Stimulated activated effector memory CD8-positive, alpha-beta T cell treated with anti-CD3 and anti-CD28 coated beads, Interleukin-12 subunit alpha, Interleukin-12 subunit beta, amount 100 ng/mL, for 72 hours (primary cell): ENCODE results near the gene FER1L5.
A peak's percentile ranks its signal among the peaks of the same experiment; 100 is the strongest.

ENCODE experiments used
- ATAC-seq: fragments of 150-1000 bp; cut with Tn5 transposase; 2 replicates; pipeline ENCODE4 v1.10.0; 2021
- DNase-seq, 2 donors: peaks; one replicate each; pipeline ENCODE4 v3.0.0; 2021 to 2022; ENCODE audit warnings: low spot score in 2 of 2
- H3K27ac Mint-ChIP-seq: one replicate; pipeline ENCODE4 v1.8.0; 2022; ENCODE audit warnings: mild to moderate bottlenecking, mixed read lengths
- H3K36me3 Mint-ChIP-seq: one replicate; pipeline ENCODE4 v1.8.0; 2022; ENCODE audit warnings: mild to moderate bottlenecking, mixed read lengths
- H3K4me1 Mint-ChIP-seq: one replicate; pipeline ENCODE4 v1.8.0; 2022; ENCODE audit warnings: mixed read lengths
- H3K4me3 Mint-ChIP-seq: one replicate; pipeline ENCODE4 v1.8.0; 2022; ENCODE audit warnings: mild to moderate bottlenecking, mixed read lengths
- H3K9me3 Mint-ChIP-seq: one replicate; pipeline ENCODE4 v1.8.0; 2022; ENCODE audit warnings: mixed read lengths

Gene FER1L5

DNA sequence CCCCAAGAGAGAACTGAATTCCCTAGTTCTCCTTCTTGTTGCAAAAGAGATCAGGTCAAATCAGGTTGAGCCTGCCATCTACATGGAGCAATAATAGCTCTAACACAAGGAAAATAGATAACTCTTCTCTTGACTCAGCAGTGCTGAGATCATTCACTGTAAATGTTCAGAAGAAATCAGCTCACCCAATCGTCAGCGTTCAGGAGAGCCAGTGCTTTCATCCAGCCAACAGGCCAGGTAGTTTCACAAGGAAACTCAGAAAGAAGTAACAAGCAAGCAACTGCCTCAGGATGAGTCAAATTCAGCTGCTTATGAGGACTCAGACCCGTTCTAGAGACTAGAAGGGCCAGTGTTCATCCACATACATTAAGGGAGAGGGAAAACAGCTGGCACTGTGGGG is 91.4 kb downstream of the FER1L5 start:
- ATAC-seq: no peak
- Mint-ChIP-seq H3K36me3 (peaks cover 83% of the 10 kb centered on the region), H3K4me1 (peaks cover 30% of the 10 kb centered on the region), H3K27ac (peak overlapping the region; percentile 45), H3K4me3 (no peak overlapping the region), H3K9me3 (no peaks in the 10 kb centered on the region)
- no peak for DNase-seq

DNA sequence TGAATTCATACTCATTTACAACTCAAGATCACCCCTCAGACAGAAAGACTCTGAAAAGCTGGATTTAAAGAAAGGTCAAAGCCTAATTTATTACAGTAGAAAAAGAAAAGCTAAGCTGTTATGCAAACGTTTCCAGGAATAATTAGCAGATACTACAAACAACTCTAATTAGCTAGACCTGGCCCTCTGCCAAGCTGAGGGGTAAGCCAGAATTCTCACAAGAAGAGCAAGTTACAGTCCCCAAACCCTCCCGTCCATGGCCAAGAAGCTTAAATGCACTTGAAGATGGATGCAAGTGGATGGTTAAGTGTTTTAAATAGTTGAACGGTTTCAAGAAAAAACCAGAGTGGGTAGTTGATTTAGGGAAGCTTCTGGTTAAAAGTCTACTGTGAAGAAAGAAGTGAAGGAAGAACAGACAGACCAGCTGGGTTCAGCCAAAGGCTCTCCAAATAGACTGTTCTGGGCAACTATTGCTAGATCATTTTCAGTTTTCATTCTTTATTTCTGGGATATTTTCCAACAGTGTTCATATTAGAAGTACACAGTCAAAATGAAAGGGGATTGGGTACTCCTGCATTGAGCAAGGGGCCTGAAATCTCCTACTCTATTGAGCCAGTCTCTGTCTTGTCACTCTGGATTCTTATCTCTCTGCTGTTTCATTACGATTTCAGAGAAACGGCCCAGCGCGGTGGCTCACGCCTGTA is 92.5 kb downstream of the FER1L5 start:
- Mint-ChIP-seq H3K27ac (peak overlapping the region; percentile 33), H3K36me3 (peaks cover 72% of the 10 kb centered on the region), H3K9me3 (no peaks in the 10 kb centered on the region), H3K4me3 (no peak overlapping the region), H3K4me1 (peaks cover 41% of the 10 kb centered on the region)
- ATAC-seq (no peak), DNase-seq (no peak)

DNA sequence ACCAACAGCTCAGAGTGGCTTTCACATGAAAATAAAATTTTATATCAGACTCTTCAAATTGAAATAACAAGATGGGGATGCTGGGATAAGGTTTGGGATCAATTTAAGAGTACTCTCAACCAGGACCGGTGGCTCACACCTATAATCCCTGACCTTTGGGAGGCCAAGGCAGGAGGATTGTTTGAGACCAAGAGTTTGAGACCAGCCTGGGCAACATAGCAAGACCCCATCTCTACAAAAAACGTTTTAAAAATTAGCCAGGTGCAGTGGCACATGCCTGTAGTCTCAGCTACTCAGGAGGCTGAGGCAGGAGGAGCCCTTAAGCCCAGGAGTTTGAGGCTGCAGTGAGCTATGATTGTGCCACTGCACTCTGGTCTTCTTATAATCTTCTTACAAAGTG is 94.7 kb downstream of the FER1L5 start:
- Mint-ChIP-seq H3K36me3 (peaks cover 50% of the 10 kb centered on the region), H3K4me1 (peaks cover 60% of the 10 kb centered on the region), H3K27ac (peak overlapping the region; percentile 52), H3K4me3 (no peak overlapping the region), H3K9me3 (no peaks in the 10 kb centered on the region)
- no peak for ATAC-seq
- no peak for DNase-seq

DNA sequence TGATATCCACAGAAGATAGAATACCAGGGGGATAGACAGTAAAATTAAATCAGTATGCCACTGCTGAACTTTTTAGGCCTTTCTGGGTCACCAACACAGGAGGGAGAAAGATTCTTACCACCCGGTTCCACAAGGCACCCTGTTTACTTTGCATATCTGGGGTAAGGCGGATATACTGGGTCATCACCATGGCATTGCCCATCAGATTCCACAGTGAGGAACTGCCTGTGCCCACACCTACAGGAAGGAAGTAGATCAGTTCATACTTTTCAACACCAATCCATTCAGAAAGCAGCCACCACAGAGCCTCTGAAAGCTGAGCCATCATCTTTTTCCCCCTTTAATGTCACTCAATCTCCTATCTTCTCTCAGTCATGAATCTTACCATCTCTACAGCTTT is 95.3 kb downstream of the FER1L5 start:
- ATAC-seq (no peak), DNase-seq (no peak)
- Mint-ChIP-seq H3K36me3 (peaks cover 44% of the 10 kb centered on the region), H3K4me1 (peaks cover 60% of the 10 kb centered on the region), H3K27ac (peak overlapping the region; percentile 97), H3K4me3 (peak overlapping the region; percentile 97), H3K9me3 (no peaks in the 10 kb centered on the region)

DNA sequence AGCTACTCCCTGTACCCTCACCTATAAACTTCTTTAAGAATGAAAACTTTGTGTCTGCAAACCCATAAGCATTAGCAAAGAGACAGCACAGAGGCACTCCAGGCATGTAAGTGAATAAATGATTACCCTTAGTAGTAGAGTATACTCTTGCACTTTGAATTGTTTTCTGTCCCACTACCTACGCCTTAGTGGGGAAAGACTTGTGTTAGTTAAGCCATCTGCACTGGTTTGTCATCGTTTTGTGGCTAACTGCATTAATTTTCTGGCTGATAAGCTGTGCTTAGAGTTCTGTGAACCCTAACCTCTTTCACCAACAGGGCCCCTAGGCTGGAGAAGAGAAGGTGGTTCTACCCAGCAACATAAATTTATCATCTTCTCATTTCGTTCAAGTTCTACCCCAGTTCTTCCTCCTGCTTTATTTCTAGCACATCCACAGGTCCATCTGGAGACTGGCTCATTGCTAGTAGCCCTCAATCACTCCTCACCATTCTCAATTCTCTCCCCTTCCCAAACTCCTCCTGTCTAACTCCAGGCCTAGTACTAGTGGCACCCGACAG is 96.6 kb downstream of the FER1L5 start:
- no peak for ATAC-seq
- peaks cover 31% of the 10 kb centered on the region for H3K36me3 Mint-ChIP-seq
- peaks cover 60% of the 10 kb centered on the region for H3K4me1 Mint-ChIP-seq
- H3K27ac Mint-ChIP-seq: peak overlapping the region; percentile 97
- peak overlapping the region; percentile 97 for H3K4me3 Mint-ChIP-seq
- no peak for DNase-seq
- no peaks in the 10 kb centered on the region for H3K9me3 Mint-ChIP-seq

DNA sequence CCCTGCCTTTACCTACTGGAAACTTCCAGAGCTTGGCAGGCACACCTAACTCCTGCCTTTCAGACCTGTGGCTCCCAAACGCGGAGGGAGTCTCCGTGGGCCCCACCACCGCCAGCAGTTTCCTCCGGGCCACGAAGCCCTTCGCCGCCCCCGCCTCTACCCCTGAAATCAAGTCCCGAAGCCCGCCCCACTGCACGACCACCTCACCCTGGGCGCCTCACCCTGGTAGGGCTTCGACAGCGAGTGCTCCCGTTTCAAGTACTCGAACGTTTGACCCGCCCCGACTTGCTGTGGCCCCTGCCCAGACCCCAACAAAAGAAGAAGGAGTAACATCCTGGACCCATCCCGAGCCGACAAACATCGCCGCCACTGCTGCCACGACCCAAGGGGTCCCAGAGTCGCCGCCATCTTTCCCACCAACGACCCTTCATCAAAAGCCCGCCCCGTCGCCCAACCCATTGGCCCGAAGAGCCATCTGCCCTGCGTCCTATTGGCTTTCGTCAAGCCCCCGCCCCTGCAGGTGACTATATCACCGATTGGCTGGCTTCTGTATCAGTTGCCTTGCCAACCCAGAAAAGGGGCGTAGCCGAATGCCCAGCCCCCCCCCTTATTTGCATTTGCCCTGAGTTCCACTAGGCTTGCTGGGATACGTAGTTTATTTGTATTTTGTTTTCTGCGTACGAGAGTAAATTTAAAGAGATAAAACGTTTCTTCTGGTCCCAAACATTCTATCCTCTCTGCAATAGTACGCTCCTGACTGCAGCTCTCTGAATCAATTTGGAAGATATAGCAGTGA is 97.3 kb downstream of the FER1L5 start, which contains the start of gene LMAN2L:
Gene LMAN2L (minus strand): TSS at position 432 of the 796 bp plus-strand sequence. CDS start 24 bp downstream, at position 408.
- peak within 1 kb of the TSS; percentile 97 for H3K4me3 Mint-ChIP-seq
- H3K9me3 Mint-ChIP-seq: no peaks in the 10 kb centered on the region
- peak within 1 kb of the TSS; percentile 97 for H3K27ac Mint-ChIP-seq
- peaks cover 57% of the 10 kb centered on the region for H3K4me1 Mint-ChIP-seq
- ATAC-seq: peak; percentile 100
- peak; percentile 80 to 95 for DNase-seq
- peaks cover 24% of the 10 kb centered on the region for H3K36me3 Mint-ChIP-seq

DNA sequence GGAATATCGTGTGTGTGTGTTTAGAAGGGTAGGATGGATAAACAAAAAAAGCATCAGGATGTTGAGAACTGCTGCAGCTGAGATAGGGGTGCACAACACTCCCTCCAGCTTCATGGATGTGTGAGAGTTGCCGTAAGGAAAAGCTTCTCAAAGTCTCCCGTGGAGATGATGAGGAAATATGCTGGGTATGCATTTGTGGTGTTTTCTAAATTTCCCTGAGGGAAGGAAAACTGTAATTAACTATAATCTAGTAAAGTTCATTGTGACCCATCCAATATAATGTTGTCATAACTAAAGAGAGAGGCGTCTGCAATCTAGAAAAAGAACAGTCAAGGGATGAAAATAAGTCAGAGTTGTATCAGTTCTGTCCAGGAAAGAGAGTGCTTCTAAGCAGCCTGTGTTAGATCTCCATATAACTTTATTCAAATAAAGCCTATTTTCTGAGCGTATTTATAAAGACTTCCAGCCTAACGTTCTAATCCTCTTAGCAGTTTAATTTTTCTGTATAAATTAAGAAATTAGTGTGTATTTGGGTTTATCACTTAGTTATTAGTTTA is 104.6 kb downstream of the FER1L5 start:
- H3K9me3 Mint-ChIP-seq: no peaks in the 10 kb centered on the region
- no peaks in the 10 kb centered on the region for H3K36me3 Mint-ChIP-seq
- no peaks in the 10 kb centered on the region for H3K4me1 Mint-ChIP-seq
- ATAC-seq (no peak), DNase-seq (no peak)
- H3K27ac Mint-ChIP-seq: no peak overlapping the region
- no peak overlapping the region for H3K4me3 Mint-ChIP-seq

DNA sequence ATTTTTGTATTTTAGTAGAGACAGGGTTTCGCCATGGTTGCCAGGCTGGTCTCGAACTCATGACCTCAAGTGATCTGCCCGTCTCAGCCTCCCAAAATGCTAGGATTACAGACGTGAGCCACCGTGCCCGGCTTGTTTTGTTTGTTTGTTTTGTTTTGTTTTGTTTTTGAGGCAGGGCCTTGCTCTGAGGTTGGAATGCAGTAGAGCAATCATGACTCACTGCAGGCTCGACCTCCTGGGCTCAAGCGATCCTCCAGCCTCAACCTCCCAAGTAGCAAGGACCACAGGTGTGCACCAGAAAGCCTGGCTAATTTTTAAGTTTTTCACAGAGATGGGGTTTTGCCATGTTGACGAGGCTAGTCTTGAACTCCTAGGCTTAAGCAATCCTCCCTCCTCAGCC is 109.2 kb downstream of the FER1L5 start:
- H3K4me1 Mint-ChIP-seq: no peaks in the 10 kb centered on the region
- H3K4me3 Mint-ChIP-seq: no peak overlapping the region
- H3K27ac Mint-ChIP-seq: no peak overlapping the region
- H3K9me3 Mint-ChIP-seq: no peaks in the 10 kb centered on the region
- no peaks in the 10 kb centered on the region for H3K36me3 Mint-ChIP-seq
- no peak for DNase-seq
- no peak for ATAC-seq

DNA sequence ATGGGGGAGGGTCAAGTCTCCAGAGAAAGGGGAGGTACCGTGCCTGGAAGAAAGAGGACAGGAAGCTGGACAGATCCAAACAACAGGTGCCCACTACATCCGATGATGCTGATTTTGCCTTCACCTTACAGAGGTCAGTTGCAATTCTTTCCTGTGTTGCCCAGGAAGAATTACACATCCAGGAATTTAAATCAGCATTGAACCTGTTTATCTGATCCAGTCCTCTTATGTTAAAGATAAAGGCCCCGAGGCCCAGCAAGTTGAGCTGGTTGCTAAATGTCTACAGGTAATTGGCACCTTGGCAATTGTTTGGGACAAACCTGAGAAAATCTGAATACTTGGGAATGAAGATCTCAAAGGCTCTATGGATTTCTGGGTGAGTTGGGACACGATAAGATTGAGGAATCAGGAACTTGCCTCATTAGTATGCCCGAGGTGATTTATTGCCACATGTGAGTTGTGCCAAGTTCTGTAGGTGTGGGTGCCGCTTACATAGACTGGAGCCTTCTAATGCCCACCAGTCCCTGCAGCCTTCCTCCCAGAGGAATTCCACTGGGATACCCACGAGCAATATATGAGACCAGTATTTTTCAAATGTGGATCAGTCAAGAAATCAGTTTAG is 111.2 kb downstream of the FER1L5 start:
- DNase-seq (no peak), ATAC-seq (no peak)
- no peak overlapping the region for H3K27ac Mint-ChIP-seq
- peaks cover under 1% of the 10 kb centered on the region for H3K4me1 Mint-ChIP-seq
- no peaks in the 10 kb centered on the region for H3K9me3 Mint-ChIP-seq
- no peak overlapping the region for H3K4me3 Mint-ChIP-seq
- H3K36me3 Mint-ChIP-seq: no peaks in the 10 kb centered on the region

DNA sequence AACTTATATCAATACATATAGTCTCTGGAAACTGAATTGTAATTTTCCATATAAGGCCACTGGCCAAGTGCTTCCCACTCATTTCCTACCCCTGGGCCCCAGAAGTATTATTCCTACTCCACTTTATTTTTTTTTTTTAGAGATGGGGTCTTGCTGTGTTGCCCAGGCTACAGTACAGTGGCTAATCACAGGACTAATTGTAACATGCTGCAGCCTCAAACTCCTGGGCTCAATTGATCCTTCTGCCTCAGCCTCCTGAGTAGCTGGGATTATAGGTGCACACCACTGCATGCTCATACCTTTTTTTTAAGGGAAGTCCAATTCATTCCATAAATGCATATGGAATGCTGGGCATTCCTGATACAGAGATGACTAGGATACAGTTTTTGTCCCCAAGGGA is 111.8 kb downstream of the FER1L5 start:
- H3K9me3 Mint-ChIP-seq: no peaks in the 10 kb centered on the region
- H3K4me3 Mint-ChIP-seq: no peak overlapping the region
- ATAC-seq (no peak), DNase-seq (no peak)
- H3K27ac Mint-ChIP-seq: no peak overlapping the region
- peaks cover 6% of the 10 kb centered on the region for H3K4me1 Mint-ChIP-seq
- H3K36me3 Mint-ChIP-seq: no peaks in the 10 kb centered on the region
